Mononuclear cell (primary cell): Measurements from ENCODE around the gene ATP8B3. TPM values are rescaled to one million over a fixed set of nuclear protein-coding genes. Genes with fewer than 3 reads are reported as not detected.

Experiments
- H3K27me3 ChIP-seq: 2 replicates; pipeline ENCODE4 v1.6.0; 2011; ENCODE audit warnings: low read length, control low read depth; ENCODE audit not compliant: insufficient read depth
- H3K4me1 ChIP-seq: 2 replicates; pipeline ENCODE4 v1.5.1; 2011; ENCODE audit warnings: mild to moderate bottlenecking, low read length, control low read depth; ENCODE audit not compliant: insufficient read depth
- H3K4me3 ChIP-seq: 2 replicates; pipeline ENCODE4 v1.5.1; 2011; ENCODE audit warnings: mild to moderate bottlenecking, low read length, moderate library complexity
- H3K9me3 ChIP-seq: 2 replicates; pipeline ENCODE4 v1.5.1; 2011; ENCODE audit warnings: low read depth, mild to moderate bottlenecking, control low read depth, low read length
- total RNA-seq: library from RNA; depleted of rRNA; stranded (reverse); fragments of >200 nt; gene quantifications from one replicate; pipeline ENCODE4 v1.2.3, GENCODE V29; 2012

The ATP8B3 gene
- total RNA-seq, 1 donor: 0.73 TPM

- Histone ChIP-seq H3K9me3 (no peaks in the 10 kb centered on the region), H3K27me3 (no peaks in the 10 kb centered on the region), H3K4me1 (no peaks in the 10 kb centered on the region), H3K4me3 (no peak overlapping the region)
Observed at GRCh38 chr19:1828279-1829238, 16.5 kb upstream of the ATP8B3 start.

GRCh38 chr19:1827566-1828278, 15.6 kb upstream of the ATP8B3 start:
- Histone ChIP-seq H3K9me3 (no peaks in the 10 kb centered on the region), H3K4me3 (no peak overlapping the region)

GRCh38 chr19:1826557-1827521, 14.8 kb upstream of the ATP8B3 start:
- Histone ChIP-seq H3K27me3 (no peaks in the 10 kb centered on the region), H3K9me3 (no peaks in the 10 kb centered on the region), H3K4me1 (no peaks in the 10 kb centered on the region), H3K4me3 (no peak overlapping the region)

More at GRCh38 chr19:1827566-1828278, 15.6 kb upstream of the ATP8B3 start:
- Histone ChIP-seq H3K27me3 (no peaks in the 10 kb centered on the region), H3K4me1 (no peaks in the 10 kb centered on the region)

- H3K4me1 ChIP-seq: no peaks in the 10 kb centered on the region
- H3K4me3 ChIP-seq: no peak overlapping the region
- H3K9me3 ChIP-seq: no peaks in the 10 kb centered on the region
- no peaks in the 10 kb centered on the region for H3K27me3 ChIP-seq
Observed at GRCh38 chr19:1825909-1826556, 14.0 kb upstream of the ATP8B3 start.

DNA sequence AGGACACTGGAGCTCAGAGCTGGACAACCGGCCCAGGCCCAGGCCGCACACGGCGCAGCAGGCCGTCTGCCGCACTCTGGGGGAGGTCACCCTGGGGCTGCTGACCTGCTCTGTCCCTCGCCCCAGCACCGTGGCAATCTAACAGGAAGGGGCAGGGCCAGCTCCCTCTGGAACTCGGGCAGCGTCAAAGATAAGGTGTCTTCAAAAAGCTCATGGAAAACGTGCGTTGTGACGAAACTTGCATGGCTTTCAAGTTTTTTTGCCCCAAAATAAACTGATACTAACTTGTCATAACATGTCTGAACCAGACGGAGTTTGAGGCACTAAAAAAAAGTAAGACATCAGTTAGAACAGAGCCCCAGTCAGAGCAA, 12.2 kb upstream of the ATP8B3 start:
- Histone ChIP-seq H3K4me1 (no peaks in the 10 kb centered on the region), H3K27me3 (no peaks in the 10 kb centered on the region), H3K9me3 (no peaks in the 10 kb centered on the region), H3K4me3 (no peak overlapping the region)

GRCh38 chr19:1823539-1824251, 11.6 kb upstream of the ATP8B3 start:
- Histone ChIP-seq H3K4me1 (no peaks in the 10 kb centered on the region), H3K9me3 (no peaks in the 10 kb centered on the region), H3K4me3 (no peak overlapping the region), H3K27me3 (no peaks in the 10 kb centered on the region)

- Histone ChIP-seq H3K4me1 (no peaks in the 10 kb centered on the region), H3K27me3 (no peaks in the 10 kb centered on the region), H3K4me3 (no peak overlapping the region), H3K9me3 (no peaks in the 10 kb centered on the region)
Observed at GRCh38 chr19:1823020-1823419, 10.9 kb upstream of the ATP8B3 start.

- no peak overlapping the region for H3K4me3 ChIP-seq
- H3K27me3 ChIP-seq: no peaks in the 10 kb centered on the region
- no peaks in the 10 kb centered on the region for H3K9me3 ChIP-seq
- no peaks in the 10 kb centered on the region for H3K4me1 ChIP-seq
Observed at GRCh38 chr19:1822210-1822609, 10.1 kb upstream of the ATP8B3 start.

DNA sequence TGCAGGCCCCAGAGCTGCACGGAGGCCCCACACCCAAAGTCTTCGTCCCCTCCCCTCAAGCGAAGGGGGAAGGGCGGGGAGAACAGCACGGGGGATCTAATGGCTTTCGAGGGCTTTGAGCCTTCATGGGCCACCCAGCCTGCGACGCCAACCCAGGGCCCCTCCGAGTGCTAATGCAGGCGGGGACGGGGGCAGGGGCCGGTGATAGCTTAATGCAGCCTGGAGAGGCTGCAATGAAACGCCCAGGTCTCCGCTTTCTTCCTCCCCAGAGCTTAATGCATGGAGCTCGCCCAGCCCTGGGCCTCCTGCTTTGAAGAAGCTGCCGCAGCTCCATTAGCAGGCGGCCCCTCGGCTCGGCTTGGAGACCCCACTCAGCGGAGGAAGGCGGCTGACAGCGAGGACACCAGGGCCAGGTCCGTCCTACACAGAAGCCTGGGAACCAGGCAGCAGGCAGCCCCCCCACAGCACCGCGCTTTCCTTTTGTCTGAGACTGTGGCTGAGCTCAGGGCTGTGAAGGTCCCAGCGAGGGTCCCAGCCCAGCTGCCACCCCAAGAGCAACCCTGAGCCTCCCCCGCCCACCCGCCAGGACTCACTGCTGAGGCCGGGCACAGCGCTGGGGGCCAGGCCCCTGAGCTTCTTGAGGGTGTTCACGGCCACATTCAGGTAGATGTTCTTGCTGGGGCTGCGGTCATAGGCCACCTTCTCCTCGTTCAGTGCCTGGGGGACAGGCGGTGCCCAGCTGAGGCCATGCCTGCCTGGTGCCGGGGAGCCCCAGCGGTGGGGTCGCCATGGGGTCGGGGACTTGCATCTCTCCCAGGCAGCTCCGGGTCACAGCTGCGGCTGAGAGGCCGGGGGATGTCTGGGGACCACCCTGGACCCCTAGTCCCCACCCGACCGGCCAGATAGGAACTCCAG, 7.5 kb upstream of the ATP8B3 start:
- Histone ChIP-seq H3K4me3 (no peak overlapping the region), H3K9me3 (no peaks in the 10 kb centered on the region), H3K4me1 (no peaks in the 10 kb centered on the region), H3K27me3 (no peaks in the 10 kb centered on the region)

- no peaks in the 10 kb centered on the region for H3K9me3 ChIP-seq
- no peak overlapping the region for H3K4me3 ChIP-seq
- H3K27me3 ChIP-seq: no peaks in the 10 kb centered on the region
- peaks cover 2% of the 10 kb centered on the region for H3K4me1 ChIP-seq
Observed at GRCh38 chr19:1818549-1819195, 6.6 kb upstream of the ATP8B3 start.

- H3K27me3 ChIP-seq: no peaks in the 10 kb centered on the region
- H3K4me1 ChIP-seq: peaks cover 12% of the 10 kb centered on the region
- H3K4me3 ChIP-seq: no peak overlapping the region
- H3K9me3 ChIP-seq: no peaks in the 10 kb centered on the region
Observed at GRCh38 chr19:1817553-1818179, 5.6 kb upstream of the ATP8B3 start.

GRCh38 chr19:1816530-1817298, 4.6 kb upstream of the ATP8B3 start:
- Histone ChIP-seq H3K4me3 (no peak overlapping the region), H3K9me3 (no peaks in the 10 kb centered on the region), H3K27me3 (no peaks in the 10 kb centered on the region), H3K4me1 (peaks cover 16% of the 10 kb centered on the region)
